Stimulated activated CD8-positive, alpha-beta memory T cell treated with anti-CD3 and anti-CD28 coated beads, Interleukin-2, amount 100 ng/mL, for 48 hours (primary cell): ENCODE results near the gene NT5C.

Experiments used
- DNase-seq, 2 donors: peaks; one replicate each; pipeline ENCODE4 v3.0.0-alpha.2; 2020; ENCODE audit warnings: low read depth in 2 of 2

Gene NT5C

GRCh38 chr17:75116737-75117136 is 14.8 kb downstream of the NT5C start:
- no peak for DNase-seq

- no peak for DNase-seq
Observed at GRCh38 chr17:75115555-75115954, 16.0 kb downstream of the NT5C start.

GRCh38 chr17:75114552-75115314 is 16.8 kb downstream of the NT5C start:
- DNase-seq = no peak

GRCh38 chr17:75113798-75114551 is 17.6 kb downstream of the NT5C start:
- peak; percentile 73 to 85 for DNase-seq

GRCh38 chr17:75111777-75112335 is 19.7 kb downstream of the NT5C start:
- no peak for DNase-seq

GRCh38 chr17:75110234-75110937 is 21.2 kb downstream of the NT5C start:
- no peak for DNase-seq

GRCh38 chr17:75109407-75110233 is 21.9 kb downstream of the NT5C start, which contains the start of gene ARMC7:
ARMC7 (plus strand) TSS chr17:75109969; CDS start chr17:75110289, 320 bp downstream.
- DNase-seq = peak; percentile 92 to 93

- no peak for DNase-seq
Observed at GRCh38 chr17:75109046-75109406, 22.5 kb downstream of the NT5C start.

GRCh38 chr17:75108193-75108592 is 23.3 kb downstream of the NT5C start:
- DNase-seq = no peak

GRCh38 chr17:75105126-75106080 is 26.1 kb downstream of the NT5C start:
- DNase-seq = peak in 1 of 2 donors; percentile 9

GRCh38 chr17:75103601-75104554 is 27.7 kb downstream of the NT5C start:
- no peak for DNase-seq

- no peak for DNase-seq
Observed at GRCh38 chr17:75102385-75102821, 29.1 kb downstream of the NT5C start.

GRCh38 chr17:75099881-75100595 is 31.5 kb downstream of the NT5C start:
- no peak for DNase-seq

- DNase-seq = no peak
Observed at GRCh38 chr17:75098861-75099260, 32.7 kb downstream of the NT5C start.

- no peak for DNase-seq
Observed at GRCh38 chr17:75097865-75098264, 33.7 kb downstream of the NT5C start.

- no peak for DNase-seq
Observed at GRCh38 chr17:75096082-75096625, 35.4 kb downstream of the NT5C start.

GRCh38 chr17:75094871-75095399 is 36.6 kb downstream of the NT5C start:
- DNase-seq = no peak
